ENCODE results near the gene TLDC2.
"Not testable (repeated sequence)": the region's sequence is repeated elsewhere in the genome, so short reads cannot be mapped to it uniquely, and the experiment has no call there.

GRCh38 chr20:36933571-36933970 is 57.6 kb downstream of the TLDC2 start:
- not testable (repeated sequence) for TF ChIP-seq POLR2A, CTCF (IDR thresholded peaks at IDR 0.05)

Measured in stomach (tissue), 4 donors.